Esophagus (tissue), 2 donors: ENCODE data around the gene ZGRF1. TPM values are rescaled to one million over a fixed set of nuclear protein-coding genes. Genes with fewer than 3 reads are reported as not detected.

Experiments used
- H3K27ac ChIP-seq, 2 donors: one replicate each; pipeline ENCODE4 v1.5.1; 2013; ENCODE audit warnings: low read depth in 2 of 2, mild to moderate bottlenecking in 2 of 2, inconsistent platforms in 1 of 2, low read length in 1 of 2, moderate library complexity in 1 of 2
- H3K27me3 ChIP-seq, 2 donors: one replicate each; pipeline ENCODE4 v1.6.1; 2013; ENCODE audit warnings: low read length in 2 of 2, control low read depth in 1 of 2, mild to moderate bottlenecking in 1 of 2; ENCODE audit not compliant: insufficient read depth in 2 of 2, control insufficient read depth in 1 of 2
- H3K36me3 ChIP-seq, 2 donors: one replicate each; pipeline ENCODE4 v1.6.1; 2013; ENCODE audit warnings: low read length in 1 of 2; ENCODE audit not compliant: control insufficient read depth in 2 of 2, insufficient read depth in 2 of 2
- H3K4me1 ChIP-seq, 2 donors: one replicate each; pipeline ENCODE4 v1.6.1; 2013; ENCODE audit warnings: low read length in 1 of 2; ENCODE audit not compliant: control insufficient read depth in 2 of 2, insufficient read depth in 2 of 2
- H3K4me3 ChIP-seq, 2 donors: one replicate each; pipeline ENCODE4 v1.5.1; 2013; ENCODE audit warnings: low read length in 2 of 2, mild to moderate bottlenecking in 2 of 2, low read depth in 1 of 2, moderate library complexity in 1 of 2
- H3K9me3 ChIP-seq, 2 donors: one replicate each; pipeline ENCODE4 v1.6.1; 2013; ENCODE audit warnings: mild to moderate bottlenecking in 2 of 2, low read depth in 1 of 2, low read length in 1 of 2, moderate library complexity in 1 of 2; ENCODE audit not compliant: control insufficient read depth in 2 of 2, insufficient read depth in 1 of 2
- WGBS, 2 donors: extraction: QIAGEN DNeasy Blood & Tissue Kit; methylation state at CpG; one replicate each; pipeline ENCODE4 v1.1.7; 2013; 5-methylcytosine and 5-hydroxymethylcytosine counted together
- polyA plus RNA-seq, 2 donors: library from polyadenylated mRNA; stranded (reverse); fragments of 200-250 nt; gene quantifications; one replicate each; pipeline ENCODE4 v1.2.3, GENCODE V29; 2013
- donor health status: healthy with polysubstance abuse.
- donor health status: Bipolar disorder and iron deficiency.

The ZGRF1 gene
- polyA plus RNA-seq, 2 donors = 2.7 to 4.8 TPM

GRCh38 chr4:112594993-112595392, 41.7 kb downstream of the ZGRF1 start:
- Histone ChIP-seq H3K27me3 (no peaks in the 10 kb centered on the region), H3K9me3 (no peaks in the 10 kb centered on the region), H3K36me3 (no peaks in the 10 kb centered on the region), H3K4me3 (no peak overlapping the region), H3K27ac (no peak overlapping the region), H3K4me1 (no peaks in the 10 kb centered on the region)
- WGBS, 2 donors = 92 to 93% methylated on average over 1 of the region's 1 CpG

DNA sequence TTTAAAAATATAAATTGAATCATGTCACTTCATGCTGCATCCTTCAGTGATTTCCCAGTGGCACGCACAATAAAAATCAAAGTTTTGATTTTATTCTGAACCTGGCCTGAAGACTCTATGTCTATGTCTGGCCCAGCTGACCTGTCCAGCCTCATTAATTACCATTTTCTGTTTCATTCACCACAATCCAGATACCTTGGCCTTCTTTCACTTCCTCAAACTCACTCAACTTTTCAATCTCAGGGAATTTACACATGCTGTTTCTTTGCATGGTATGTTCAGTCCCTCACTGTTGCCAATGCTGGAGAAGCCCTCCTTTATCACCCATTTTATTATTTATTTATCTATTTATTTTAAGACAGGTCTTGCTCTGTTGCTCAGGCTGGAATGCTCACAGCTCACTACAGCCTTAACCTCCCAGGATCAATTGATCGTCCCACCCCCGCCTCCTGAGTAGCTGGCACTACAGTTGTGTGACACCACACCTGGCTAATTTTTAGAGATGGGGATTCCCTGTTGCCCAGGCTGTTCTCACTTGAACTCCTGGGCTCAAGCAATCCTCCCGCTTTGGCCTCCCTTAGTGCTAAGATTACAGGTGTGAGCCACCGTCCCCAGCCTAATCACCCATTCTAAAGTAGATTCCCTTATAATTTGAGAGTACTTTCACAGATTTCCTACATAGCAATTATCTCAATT, 43.1 kb downstream of the ZGRF1 start:
- H3K4me3 ChIP-seq = no peak overlapping the region
- WGBS, 2 donors = 95 to 96% methylated on average over 5 of the region's 5 CpGs

GRCh38 chr4:112592717-112593116, 44.0 kb downstream of the ZGRF1 start:
- H3K9me3 ChIP-seq = no peaks in the 10 kb centered on the region
- no peaks in the 10 kb centered on the region for H3K4me1 ChIP-seq
- H3K27me3 ChIP-seq = no peaks in the 10 kb centered on the region
- H3K27ac ChIP-seq = no peak overlapping the region
- no peak overlapping the region for H3K4me3 ChIP-seq
- H3K36me3 ChIP-seq = no peaks in the 10 kb centered on the region

More for the DNA sequence above, 43.1 kb downstream of the ZGRF1 start:
- Histone ChIP-seq H3K27me3 (no peaks in the 10 kb centered on the region), H3K27ac (no peak overlapping the region), H3K9me3 (no peaks in the 10 kb centered on the region), H3K36me3 (no peaks in the 10 kb centered on the region), H3K4me1 (no peaks in the 10 kb centered on the region)

GRCh38 chr4:112591593-112591992, 45.1 kb downstream of the ZGRF1 start:
- H3K36me3 ChIP-seq = no peaks in the 10 kb centered on the region
- no peaks in the 10 kb centered on the region for H3K9me3 ChIP-seq
- no peaks in the 10 kb centered on the region for H3K4me1 ChIP-seq
- no peaks in the 10 kb centered on the region for H3K27me3 ChIP-seq
- no peak overlapping the region for H3K27ac ChIP-seq
- H3K4me3 ChIP-seq = no peak overlapping the region
- 48 to 55% methylated on average over 1 of the region's 1 CpG for WGBS, 2 donors

DNA sequence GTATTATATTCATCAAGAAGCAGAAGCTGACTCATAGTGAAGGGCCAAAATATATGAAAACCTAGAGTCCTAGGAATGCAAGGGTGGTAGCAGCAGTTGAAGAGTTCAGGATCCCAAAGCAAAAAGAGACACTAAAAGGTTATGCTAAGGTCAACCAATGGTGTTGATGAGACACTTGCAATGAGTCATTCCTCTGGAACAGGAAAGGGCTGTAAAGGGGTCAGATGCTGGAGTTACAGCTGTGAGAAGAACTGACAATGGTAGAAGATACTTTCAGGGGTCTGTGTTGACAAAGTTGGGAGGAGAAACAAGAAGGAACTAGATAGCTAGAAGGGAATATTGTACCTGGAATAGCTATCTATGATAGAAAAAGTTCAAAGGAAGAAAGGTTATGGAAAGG, 47.5 kb downstream of the ZGRF1 start:
- Histone ChIP-seq H3K27me3 (no peaks in the 10 kb centered on the region), H3K4me3 (no peak overlapping the region), H3K9me3 (no peaks in the 10 kb centered on the region), H3K36me3 (no peaks in the 10 kb centered on the region), H3K27ac (no peak overlapping the region), H3K4me1 (no peaks in the 10 kb centered on the region)

- Histone ChIP-seq H3K27me3 (no peaks in the 10 kb centered on the region), H3K27ac (no peak overlapping the region), H3K4me1 (no peaks in the 10 kb centered on the region), H3K36me3 (peaks cover 0 to 2% of the 10 kb centered on the region in 2 donors), H3K4me3 (no peak overlapping the region), H3K9me3 (no peaks in the 10 kb centered on the region)
- 94 to 96% methylated on average over 2 of the region's 2 CpGs for WGBS, 2 donors
These were observed 50.6 kb downstream of the ZGRF1 start for GRCh38 chr4:112585977-112586736.

DNA sequence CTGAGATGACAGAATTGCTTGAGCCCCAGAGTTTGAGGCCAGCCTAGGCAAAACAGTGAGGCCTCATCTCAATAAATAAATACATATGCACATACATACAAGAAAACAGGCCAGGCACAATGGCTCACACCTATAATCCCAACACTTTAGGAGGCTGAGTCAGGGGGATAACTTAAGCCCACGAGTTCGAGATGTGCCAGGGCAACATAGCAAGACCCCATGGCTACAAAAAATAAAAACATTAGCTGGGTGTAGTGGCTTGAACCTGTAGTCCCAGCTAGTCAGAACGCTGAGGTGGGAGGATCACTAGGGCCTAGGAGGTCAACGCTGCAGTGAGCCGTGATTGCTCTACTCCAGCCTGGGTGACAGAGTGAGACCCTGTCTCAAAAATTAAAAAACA, 69.2 kb downstream of the ZGRF1 start:
- 95 to 98% methylated on average over 5 of the region's 5 CpGs for WGBS, 2 donors
- no peaks in the 10 kb centered on the region for H3K27me3 ChIP-seq
- peaks cover 0 to 2% of the 10 kb centered on the region in 2 donors for H3K9me3 ChIP-seq
- H3K4me3 ChIP-seq = no peak overlapping the region
- no peaks in the 10 kb centered on the region for H3K4me1 ChIP-seq
- H3K27ac ChIP-seq = no peak overlapping the region
- H3K36me3 ChIP-seq = peaks cover 0 to 2% of the 10 kb centered on the region in 2 donors

DNA sequence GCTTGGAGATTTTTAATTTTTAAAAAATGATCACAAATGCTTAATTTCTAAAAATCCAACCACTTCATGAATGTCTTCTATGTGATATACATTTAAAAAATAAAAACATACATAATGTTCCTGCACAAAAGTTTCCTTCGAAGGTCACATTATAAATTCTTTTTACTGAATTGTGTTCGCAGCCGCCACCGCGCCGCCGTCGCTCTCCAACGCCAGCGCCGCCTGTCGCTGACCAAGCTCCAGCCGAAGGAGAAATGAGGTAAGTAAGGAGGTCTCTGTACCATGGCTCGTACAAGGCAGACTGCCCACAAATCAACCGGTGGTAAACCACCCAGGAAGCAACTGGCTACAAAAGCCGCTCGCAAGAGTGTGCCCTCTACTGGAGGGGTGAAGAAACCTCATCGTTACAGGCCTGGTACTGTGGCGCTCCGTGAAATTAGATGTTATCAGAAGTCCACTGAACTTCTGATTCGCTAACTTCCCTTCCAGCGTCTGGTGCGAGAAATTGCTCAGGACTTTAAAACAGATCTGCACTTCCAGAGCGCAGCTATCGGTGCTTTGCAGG, 71.9 kb downstream of the ZGRF1 start:
- 97 to 99% methylated on average over 25 of the region's 25 CpGs for WGBS, 2 donors
- no peaks in the 10 kb centered on the region for H3K27me3 ChIP-seq

DNA sequence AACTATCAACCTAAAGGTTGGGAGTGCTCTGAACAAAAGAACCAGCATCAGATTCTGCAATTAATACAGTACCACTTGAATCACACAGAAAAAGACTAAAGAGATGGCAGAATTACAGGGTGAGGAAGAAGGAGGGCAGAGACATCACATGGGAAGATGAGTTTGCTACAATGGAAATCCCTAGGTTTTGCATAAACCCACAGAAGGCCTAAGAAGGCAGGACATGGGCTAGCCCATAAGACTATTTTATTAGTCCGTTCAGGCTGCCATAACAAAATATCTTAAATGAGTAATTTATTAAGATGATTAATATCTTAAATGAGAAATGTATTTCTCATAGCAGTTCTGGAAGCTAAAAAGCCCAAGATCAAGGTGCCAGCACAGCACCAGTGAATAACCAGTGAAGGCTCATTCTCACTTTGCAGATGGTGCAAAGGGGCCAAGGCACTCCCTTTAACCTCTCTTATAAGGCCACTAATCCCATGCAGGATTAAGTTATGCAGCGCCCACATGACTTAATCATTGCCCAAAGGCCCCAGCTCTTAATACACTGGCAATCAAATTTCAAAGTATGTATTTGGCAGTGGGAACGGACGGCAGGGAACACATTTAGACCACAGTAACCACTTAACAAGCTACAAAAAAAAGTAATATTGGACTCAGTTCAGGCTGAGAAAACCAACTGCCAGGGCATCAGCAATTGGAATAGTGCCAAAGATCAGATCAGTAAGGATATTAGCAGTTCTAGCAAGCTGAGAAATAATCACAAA, 73.1 kb downstream of the ZGRF1 start:
- H3K27me3 ChIP-seq = no peaks in the 10 kb centered on the region
- no peak overlapping the region for H3K27ac ChIP-seq
- H3K36me3 ChIP-seq = peaks cover 0 to 2% of the 10 kb centered on the region in 2 donors
- H3K4me3 ChIP-seq = no peak overlapping the region
- no peaks in the 10 kb centered on the region for H3K4me1 ChIP-seq
- WGBS, 2 donors = 49 to 68% methylated on average over 4 of the region's 4 CpGs
- H3K9me3 ChIP-seq = peaks cover 0 to 2% of the 10 kb centered on the region in 2 donors

More for the DNA sequence above, 71.9 kb downstream of the ZGRF1 start:
- no peak overlapping the region for H3K4me3 ChIP-seq
- H3K36me3 ChIP-seq = peaks cover 0 to 2% of the 10 kb centered on the region in 2 donors
- no peak overlapping the region for H3K27ac ChIP-seq
- H3K4me1 ChIP-seq = no peaks in the 10 kb centered on the region
- peaks cover 0 to 2% of the 10 kb centered on the region in 2 donors for H3K9me3 ChIP-seq
